Breast epithelium (tissue), 4 donors: ENCODE results near the gene SLC51A. TPM values are rescaled to one million over a fixed set of nuclear protein-coding genes. Genes with fewer than 3 reads are reported as not detected.

Experiments used
- DNase-seq, 2 donors: peaks; one replicate each; pipeline ENCODE4 v3.0.0-alpha.2; 2019; ENCODE audit warnings: low spot score in 2 of 2
- H3K27ac ChIP-seq, 2 donors: fragments of 200-600 bp; sonication (generic) in 1 of 2; one replicate each; pipeline ENCODE4 v1.5.1; 2016 to 2019; ENCODE audit warnings: mild to moderate bottlenecking in 1 of 2
- H3K27me3 ChIP-seq, 2 donors: fragments of 200-600 bp; sonication (generic) in 1 of 2; one replicate each; pipeline versions ENCODE4 v1.5.1 to v1.6.0; 2017 to 2019; ENCODE audit warnings: control low read depth in 1 of 2, mild to moderate bottlenecking in 1 of 2
- H3K36me3 ChIP-seq: fragments of 200-600 bp; one replicate; pipeline ENCODE4 v1.5.1; 2019
- H3K4me1 ChIP-seq, 2 donors: fragments of 200-600 bp; sonication (generic); one replicate each; pipeline ENCODE4 v1.5.1; 2016 to 2019; ENCODE audit warnings: control low read depth in 1 of 2
- H3K4me3 ChIP-seq, 3 donors: fragments of 200-600 bp; sonication (generic); 1 replicate in 2 of 3; 2 replicates in 1 of 3; pipeline ENCODE4 v1.5.1; 2016 to 2019; ENCODE audit warnings: mild to moderate bottlenecking in 3 of 3, moderate library complexity in 2 of 3
- H3K9me3 ChIP-seq, 2 donors: fragments of 200-600 bp; sonication (generic) in 1 of 2; one replicate each; pipeline ENCODE4 v1.5.1; 2016 to 2019; ENCODE audit warnings: control low read depth in 1 of 2
- CTCF ChIP-seq, 3 donors: fragments of 450-650 bp; IDR thresholded peaks; one replicate each; pipeline ENCODE4 v1.5.1; 2016 to 2017; ENCODE audit warnings: antibody characterized with exemption in 3 of 3, mild to moderate bottlenecking in 3 of 3, moderate library complexity in 3 of 3
- POLR2A ChIP-seq: fragments of 450-650 bp; IDR thresholded peaks from one replicate; pipeline ENCODE4 v1.6.1; 2016; ENCODE audit warnings: antibody characterized with exemption, mild to moderate bottlenecking, moderate library complexity
- POLR2AphosphoS5 ChIP-seq, 3 donors: sonication (generic); formaldehyde crosslinking; IDR thresholded peaks; one replicate each; pipeline ENCODE4 v1.6.1; 2017; ENCODE audit warnings: antibody characterized with exemption in 3 of 3
- intact Hi-C: fragments of 100-400 bp; cut with DNase I; formaldehyde crosslinking; loops from one replicate; pipeline ENCODE4 v1.15.1; 2023; ENCODE audit warnings: low total_unique reads
- total RNA-seq, 3 donors: library from RNA; depleted of rRNA; stranded (reverse); fragments of >200 nt; gene quantifications; one replicate each; pipeline ENCODE4 v1.1.0, GENCODE V29; 2016

SLC51A gene
- total RNA-seq, 3 donors from 2014 or later = not detected

GRCh38 chr3:196175116-196175625 lies 41.2 kb upstream of the SLC51A start:
- Histone ChIP-seq H3K4me3 (no peak overlapping the region), H3K27ac (no peak overlapping the region), H3K4me1 (no peaks in the 10 kb centered on the region), H3K27me3 (no peaks in the 10 kb centered on the region), H3K36me3 (no peaks in the 10 kb centered on the region), H3K9me3 (no peaks in the 10 kb centered on the region)
- no peak for DNase-seq
- TF ChIP-seq CTCF (IDR thresholded peaks at IDR 0.05) (no peak), POLR2A (no peak), POLR2AphosphoS5 (IDR thresholded peaks at IDR 0.05) (no peak)
- intact Hi-C loops = loop anchor here (5.0 kb wide), 1 partner anchor 747 kb away; no protein-coding TSS in a partner anchor

GRCh38 chr3:196175722-196176121 lies 40.6 kb upstream of the SLC51A start:
- Histone ChIP-seq H3K27me3 (no peaks in the 10 kb centered on the region), H3K4me3 (no peak overlapping the region), H3K4me1 (no peaks in the 10 kb centered on the region), H3K36me3 (no peaks in the 10 kb centered on the region), H3K27ac (no peak overlapping the region), H3K9me3 (no peaks in the 10 kb centered on the region)
- intact Hi-C loops = loop anchor here (5.0 kb wide), 1 partner anchor 747 kb away; no protein-coding TSS in a partner anchor
- no peak for DNase-seq
- no peak for TF ChIP-seq POLR2AphosphoS5 (IDR thresholded peaks at IDR 0.05)
- TF ChIP-seq CTCF (IDR thresholded peaks at IDR 0.05) = no peak
- TF ChIP-seq POLR2A = no peak

- Histone ChIP-seq H3K36me3 (no peaks in the 10 kb centered on the region), H3K4me1 (no peaks in the 10 kb centered on the region), H3K4me3 (no peak overlapping the region), H3K27ac (no peak overlapping the region), H3K27me3 (no peaks in the 10 kb centered on the region), H3K9me3 (no peaks in the 10 kb centered on the region)
- TF ChIP-seq CTCF (IDR thresholded peaks at IDR 0.05) = no peak
- no peak for DNase-seq
- intact Hi-C loops = loop anchor here (5.0 kb wide), 1 partner anchor 745 kb away; no protein-coding TSS in a partner anchor
Measured at GRCh38 chr3:196177567-196177966, 38.8 kb upstream of the SLC51A start.

- no peak overlapping the region for H3K27ac ChIP-seq
- TF ChIP-seq CTCF (IDR thresholded peaks at IDR 0.05) = no peak
- no peak for TF ChIP-seq POLR2A
- TF ChIP-seq POLR2AphosphoS5 (IDR thresholded peaks at IDR 0.05) = no peak
Measured at GRCh38 chr3:196177967-196178366, 38.4 kb upstream of the SLC51A start.

GRCh38 chr3:196178993-196179379 lies 37.3 kb upstream of the SLC51A start:
- TF ChIP-seq POLR2AphosphoS5 (IDR thresholded peaks at IDR 0.05) = no peak
- TF ChIP-seq CTCF (IDR thresholded peaks at IDR 0.05) = no peak
- no peak for TF ChIP-seq POLR2A
- Histone ChIP-seq H3K4me1 (no peaks in the 10 kb centered on the region), H3K27ac (no peak overlapping the region), H3K27me3 (no peaks in the 10 kb centered on the region), H3K36me3 (no peaks in the 10 kb centered on the region), H3K4me3 (no peak overlapping the region), H3K9me3 (no peaks in the 10 kb centered on the region)
- intact Hi-C loops = loop anchor here (5.0 kb wide), 1 partner anchor 743 kb away; no protein-coding TSS in a partner anchor
- DNase-seq = no peak

More at GRCh38 chr3:196177967-196178366, 38.4 kb upstream of the SLC51A start:
- Histone ChIP-seq H3K9me3 (no peaks in the 10 kb centered on the region), H3K27me3 (no peaks in the 10 kb centered on the region), H3K4me3 (no peak overlapping the region), H3K36me3 (no peaks in the 10 kb centered on the region), H3K4me1 (no peaks in the 10 kb centered on the region)
- intact Hi-C loops = loop anchor here (5.0 kb wide), 1 partner anchor 744 kb away; no protein-coding TSS in a partner anchor
- DNase-seq = no peak
